Measurements from ENCODE around the gene ADH5.
"Not testable (repeated sequence)": the region's sequence is repeated elsewhere in the genome, so short reads cannot be mapped to it uniquely, and the experiment has no call there.

Gene ADH5

DNA sequence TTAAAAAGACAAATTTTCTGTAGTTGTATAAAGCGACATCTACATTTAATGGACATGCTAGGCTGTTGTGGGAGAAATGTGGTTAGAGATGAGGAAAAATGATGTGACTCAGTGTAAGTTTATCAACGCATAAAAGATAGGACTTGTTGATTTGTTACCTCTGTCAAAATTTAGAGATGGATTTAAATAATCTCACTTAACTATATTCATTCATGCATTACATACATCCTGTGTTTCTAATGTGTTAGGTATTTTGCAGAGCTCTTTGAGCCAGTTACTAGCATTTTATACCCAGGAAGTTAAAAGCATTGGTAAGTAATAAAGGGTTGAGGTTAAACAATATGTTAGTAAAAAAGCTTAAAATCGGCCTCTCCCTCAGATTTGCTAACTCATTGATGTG lies 58.7 kb downstream of the ADH5 start:
- WGBS: 95% methylated on average over 3 of the region's 3 CpGs
- H3K36me3 ChIP-seq (ENCODE audit: insufficient read depth, low read length): peaks cover 39% of the 10 kb centered on the region
- no peak overlapping the region for H3K4me3 ChIP-seq (ENCODE audit: low read length)
- no peaks in the 10 kb centered on the region for H3K27me3 ChIP-seq (ENCODE audit: insufficient read depth, low read length)
- peaks cover 25% of the 10 kb centered on the region for H3K4me1 ChIP-seq (ENCODE audit: insufficient read depth, low read length)
- H3K9me3 ChIP-seq (ENCODE audit: insufficient read depth, low read depth, low read length): no peaks in the 10 kb centered on the region
- H3K9ac ChIP-seq (ENCODE audit: low read depth, low read length): no peak overlapping the region
- H3K27ac ChIP-seq (ENCODE audit: low read depth, low read length): no peak overlapping the region

GRCh38 chr4:99029018-99029735 lies 59.4 kb downstream of the ADH5 start:
- peaks cover 31% of the 10 kb centered on the region for H3K4me1 ChIP-seq (ENCODE audit: insufficient read depth, low read length)
- no peaks in the 10 kb centered on the region for H3K27me3 ChIP-seq (ENCODE audit: insufficient read depth, low read length)
- no peak overlapping the region for H3K4me3 ChIP-seq (ENCODE audit: low read length)
- no peak overlapping the region for H3K9ac ChIP-seq (ENCODE audit: low read depth, low read length)
- WGBS: 0% methylated on average over 1 of the region's 1 CpG
- H3K27ac ChIP-seq (ENCODE audit: low read depth, low read length): no peak overlapping the region
- no peaks in the 10 kb centered on the region for H3K9me3 ChIP-seq (ENCODE audit: insufficient read depth, low read depth, low read length)
- H3K36me3 ChIP-seq (ENCODE audit: insufficient read depth, low read length): peaks cover 32% of the 10 kb centered on the region

DNA sequence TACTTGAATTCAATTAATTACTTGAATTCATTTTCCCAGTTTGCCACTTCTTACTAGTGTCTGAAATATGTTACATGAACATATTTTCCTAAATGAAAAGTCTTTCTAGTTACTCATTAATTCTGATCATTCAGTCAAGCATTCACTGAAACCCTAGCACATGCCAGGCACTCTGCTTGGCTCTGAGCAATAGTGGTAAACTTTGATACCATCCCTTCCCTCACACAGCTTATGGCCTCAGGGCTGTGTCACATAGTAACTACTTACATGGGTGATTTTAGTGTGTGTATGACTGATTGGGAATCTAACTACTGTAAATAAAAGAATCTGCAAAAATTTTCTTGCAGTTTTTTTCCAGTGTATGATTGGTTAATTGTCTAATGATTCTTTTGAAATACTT lies 60.4 kb downstream of the ADH5 start:
- Histone ChIP-seq H3K27ac (ENCODE audit: low read depth, low read length) (no peak overlapping the region), H3K4me1 (ENCODE audit: insufficient read depth, low read length) (peaks cover 41% of the 10 kb centered on the region), H3K9ac (ENCODE audit: low read depth, low read length) (no peak overlapping the region), H3K9me3 (ENCODE audit: insufficient read depth, low read depth, low read length) (no peaks in the 10 kb centered on the region), H3K27me3 (ENCODE audit: insufficient read depth, low read length) (no peaks in the 10 kb centered on the region), H3K4me3 (ENCODE audit: low read length) (no peak overlapping the region), H3K36me3 (ENCODE audit: insufficient read depth, low read length) (peaks cover 31% of the 10 kb centered on the region)

- Histone ChIP-seq H3K4me3 (ENCODE audit: low read length) (no peak overlapping the region), H3K27me3 (ENCODE audit: insufficient read depth, low read length) (no peaks in the 10 kb centered on the region), H3K36me3 (ENCODE audit: insufficient read depth, low read length) (peaks cover 30% of the 10 kb centered on the region), H3K9me3 (ENCODE audit: insufficient read depth, low read depth, low read length) (0 out of 2 replicates have a peak, but pooled peaks cover 3% of the 10 kb centered on the region), H3K9ac (ENCODE audit: low read depth, low read length) (no peak overlapping the region), H3K27ac (ENCODE audit: low read depth, low read length) (no peak overlapping the region), H3K4me1 (ENCODE audit: insufficient read depth, low read length) (peaks cover 35% of the 10 kb centered on the region)
- WGBS: 86% methylated on average over 1 of the region's 2 CpGs
Observed at GRCh38 chr4:99027304-99027703, 61.3 kb downstream of the ADH5 start.

DNA sequence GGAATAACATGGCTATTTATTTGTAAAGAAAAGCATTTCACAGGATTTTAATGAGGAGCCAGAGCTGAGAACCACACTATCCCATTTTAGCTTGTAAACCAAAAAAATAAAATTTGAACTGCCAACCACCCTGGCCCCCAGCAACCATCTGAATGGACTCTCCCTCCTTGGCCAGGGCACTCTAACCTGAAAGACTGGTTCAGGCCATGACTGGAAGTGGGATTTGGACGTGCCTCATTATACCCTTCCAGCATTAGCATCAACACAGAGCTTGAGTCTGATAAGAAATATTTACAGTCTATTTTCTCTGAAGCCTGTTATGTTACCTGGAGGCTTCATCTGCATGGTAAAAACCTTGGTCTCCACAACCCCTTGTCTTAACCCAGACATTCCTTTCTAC lies 63.1 kb downstream of the ADH5 start:
- peaks cover 20% of the 10 kb centered on the region for H3K9me3 ChIP-seq (ENCODE audit: insufficient read depth, low read depth, low read length)
- no peak overlapping the region for H3K27ac ChIP-seq (ENCODE audit: low read depth, low read length)
- 57% methylated on average over 1 of the region's 1 CpG for WGBS
- no peak overlapping the region for H3K4me3 ChIP-seq (ENCODE audit: low read length)
- H3K27me3 ChIP-seq (ENCODE audit: insufficient read depth, low read length): no peaks in the 10 kb centered on the region
- no peak overlapping the region for H3K9ac ChIP-seq (ENCODE audit: low read depth, low read length)
- peaks cover 35% of the 10 kb centered on the region for H3K4me1 ChIP-seq (ENCODE audit: insufficient read depth, low read length)
- H3K36me3 ChIP-seq (ENCODE audit: insufficient read depth, low read length): peaks cover 37% of the 10 kb centered on the region

- Histone ChIP-seq H3K27me3 (ENCODE audit: insufficient read depth, low read length) (no peaks in the 10 kb centered on the region), H3K4me1 (ENCODE audit: insufficient read depth, low read length) (peaks cover 35% of the 10 kb centered on the region), H3K9ac (ENCODE audit: low read depth, low read length) (no peak overlapping the region), H3K27ac (ENCODE audit: low read depth, low read length) (no peak overlapping the region), H3K4me3 (ENCODE audit: low read length) (no peak overlapping the region), H3K9me3 (ENCODE audit: insufficient read depth, low read depth, low read length) (peaks cover 28% of the 10 kb centered on the region), H3K36me3 (ENCODE audit: insufficient read depth, low read length) (peaks cover 37% of the 10 kb centered on the region)
- 87% methylated on average over 7 of the region's 7 CpGs for WGBS
Observed at GRCh38 chr4:99024481-99025275, 63.9 kb downstream of the ADH5 start.

- H3K27ac ChIP-seq (ENCODE audit: low read depth, low read length); H3K9ac ChIP-seq (ENCODE audit: low read depth, low read length); H3K27me3 ChIP-seq (ENCODE audit: insufficient read depth, low read length); H3K4me3 ChIP-seq (ENCODE audit: low read length): not testable (repeated sequence)
- Histone ChIP-seq H3K9me3 (ENCODE audit: insufficient read depth, low read depth, low read length) (peaks cover 35% of the 10 kb centered on the region), H3K36me3 (ENCODE audit: insufficient read depth, low read length) (peaks cover 36% of the 10 kb centered on the region), H3K4me1 (ENCODE audit: insufficient read depth, low read length) (peaks cover 35% of the 10 kb centered on the region)
- WGBS: 95% methylated on average over 10 of the region's 10 CpGs
Observed at GRCh38 chr4:99023800-99024251, 64.8 kb downstream of the ADH5 start.

DNA sequence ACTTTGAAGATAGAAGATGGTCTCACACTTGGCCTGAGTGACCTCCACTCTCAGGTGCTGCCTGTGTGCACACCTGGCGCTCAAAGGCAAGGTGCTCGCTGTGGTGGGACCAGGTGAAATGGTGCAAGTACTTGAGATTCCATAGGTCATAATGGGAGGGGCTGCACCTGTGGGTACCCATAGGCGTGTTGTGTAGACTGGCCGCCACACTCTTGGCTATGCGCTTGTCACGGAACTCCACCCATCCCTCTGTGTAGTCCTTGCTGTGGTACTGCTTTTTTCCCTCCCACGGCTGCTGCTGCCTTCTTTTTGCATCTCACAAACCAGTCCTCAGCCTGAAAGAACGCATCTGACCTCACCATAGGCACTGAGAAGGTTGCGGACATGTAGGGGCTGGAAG lies 66.0 kb downstream of the ADH5 start:
- H3K4me1 ChIP-seq (ENCODE audit: insufficient read depth, low read length): peaks cover 34% of the 10 kb centered on the region
- peaks cover 36% of the 10 kb centered on the region for H3K36me3 ChIP-seq (ENCODE audit: insufficient read depth, low read length)
- H3K4me3 ChIP-seq (ENCODE audit: low read length): peak overlapping the region; percentile 26; the same call in 1 of the 2 replicates
- peaks cover 36% of the 10 kb centered on the region for H3K9me3 ChIP-seq (ENCODE audit: insufficient read depth, low read depth, low read length)
- no peaks in the 10 kb centered on the region for H3K27me3 ChIP-seq (ENCODE audit: insufficient read depth, low read length)
- no peak overlapping the region for H3K9ac ChIP-seq (ENCODE audit: low read depth, low read length)
- no peak overlapping the region for H3K27ac ChIP-seq (ENCODE audit: low read depth, low read length)
- 96% methylated on average over 9 of the region's 9 CpGs for WGBS

GRCh38 chr4:99021386-99021785 lies 67.2 kb downstream of the ADH5 start:
- Histone ChIP-seq H3K4me1 (ENCODE audit: insufficient read depth, low read length) (peaks cover 28% of the 10 kb centered on the region), H3K36me3 (ENCODE audit: insufficient read depth, low read length) (peaks cover 36% of the 10 kb centered on the region), H3K27me3 (ENCODE audit: insufficient read depth, low read length) (no peaks in the 10 kb centered on the region), H3K27ac (ENCODE audit: low read depth, low read length) (no peak overlapping the region), H3K9ac (ENCODE audit: low read depth, low read length) (no peak overlapping the region), H3K9me3 (ENCODE audit: insufficient read depth, low read depth, low read length) (peaks cover 36% of the 10 kb centered on the region), H3K4me3 (ENCODE audit: low read length) (no peak overlapping the region)
- 95% methylated on average over 5 of the region's 5 CpGs for WGBS

Measured in HUES64 (cell line).